ENCODE data around the gene EYA2.
"Not testable (repeated sequence)": the region's sequence is repeated elsewhere in the genome, so short reads cannot be mapped to it uniquely, and the experiment has no call there.

Gene EYA2

GRCh38 chr20:46894579-46894958 is at the start of gene EYA2:
TSS of gene EYA2 (plus strand) at chr20:46894843. CDS start at chr20:46990011, 95,168 bp downstream.
- DNase-seq = no peak

GRCh38 chr20:46844965-46845364 is 49.7 kb upstream of the EYA2 start:
- DNase-seq = no peak

- no peak for DNase-seq
Observed at GRCh38 chr20:46849269-46849668, 45.4 kb upstream of the EYA2 start.

GRCh38 chr20:46849751-46850150 is 44.9 kb upstream of the EYA2 start:
- no peak for DNase-seq

GRCh38 chr20:46850416-46850815 is 44.2 kb upstream of the EYA2 start:
- DNase-seq = no peak

- DNase-seq = no peak
Observed at GRCh38 chr20:46850896-46851295, 43.7 kb upstream of the EYA2 start.

- DNase-seq = no peak
Observed at GRCh38 chr20:46851746-46852145, 42.9 kb upstream of the EYA2 start.

GRCh38 chr20:46852313-46852712 is 42.3 kb upstream of the EYA2 start:
- no peak for DNase-seq

GRCh38 chr20:46853926-46854325 is 40.7 kb upstream of the EYA2 start:
- DNase-seq = no peak

GRCh38 chr20:46857061-46857831 is 37.4 kb upstream of the EYA2 start:
- no peak for DNase-seq

- no peak for DNase-seq
Observed at GRCh38 chr20:46865824-46866223, 28.8 kb upstream of the EYA2 start.

GRCh38 chr20:46870041-46870440 is 24.6 kb upstream of the EYA2 start:
- DNase-seq = no peak

- no peak for DNase-seq
Observed at GRCh38 chr20:46872328-46873211, 22.1 kb upstream of the EYA2 start.

- DNase-seq = no peak
Observed at GRCh38 chr20:46875059-46875458, 19.6 kb upstream of the EYA2 start.

GRCh38 chr20:46879386-46879785 is 15.3 kb upstream of the EYA2 start:
- DNase-seq = no peak

- not testable (repeated sequence) for DNase-seq
Observed at GRCh38 chr20:46879963-46880362, 14.7 kb upstream of the EYA2 start.

GRCh38 chr20:46883892-46884291 is 10.8 kb upstream of the EYA2 start:
- no peak for DNase-seq

GRCh38 chr20:46890682-46891081 is 4.0 kb upstream of the EYA2 start:
- DNase-seq = no peak

- no peak for DNase-seq
Observed at GRCh38 chr20:46893051-46893450, 1.6 kb upstream of the EYA2 start.

GRCh38 chr20:46893877-46894578 is 615 bp upstream of the EYA2 start:
- DNase-seq = no peak

- DNase-seq = no peak
Observed at GRCh38 chr20:46894971-46895905, 595 bp downstream of the EYA2 start.

GRCh38 chr20:46895906-46896242 is 1.2 kb downstream of the EYA2 start:
- no peak for DNase-seq

All from KG1 (cell line).